Measurements from ENCODE around the gene BRINP1. TPM values are rescaled to one million over a fixed set of nuclear protein-coding genes. Genes with fewer than 3 reads are reported as not detected.

BRINP1 gene
- total RNA-seq, 2 experiments from 2014 or later: not detected

DNA sequence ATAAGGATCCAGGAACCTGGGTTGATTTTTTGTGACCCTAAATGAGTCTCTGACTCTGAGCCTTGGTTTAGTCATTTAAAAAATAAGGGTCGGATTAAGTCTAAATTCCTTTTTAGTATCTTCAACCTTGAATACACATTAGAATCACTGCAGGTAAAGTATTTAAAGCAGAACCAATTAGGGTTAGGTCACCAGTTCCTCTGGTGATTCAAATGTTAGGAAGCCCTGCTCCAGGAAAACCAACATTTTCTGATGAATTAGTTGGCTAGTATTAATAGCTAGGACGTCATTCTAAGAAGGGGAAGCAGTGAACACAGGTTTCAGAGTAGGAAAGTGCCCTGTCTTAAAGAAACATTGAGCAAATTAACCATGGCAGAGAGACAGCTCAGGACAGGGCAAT is 31.4 kb upstream of the BRINP1 start:
- Histone ChIP-seq H3K36me3 (ENCODE audit: insufficient read depth, low read length) (no peaks in the 10 kb centered on the region), H3K9me3 (ENCODE audit: low read length) (no peaks in the 10 kb centered on the region), H3K4me2 (ENCODE audit: low read length) (no peak overlapping the region), H3K9me2 (ENCODE audit: insufficient read depth, low read length) (no peaks in the 10 kb centered on the region), H3K27ac (ENCODE audit: low read depth, low read length, poor library complexity, severe bottlenecking) (no peak overlapping the region), H2AFZ (ENCODE audit: low read length) (no peak overlapping the region), H3K79me2 (ENCODE audit: insufficient read depth, low read depth, low read length) (no peaks in the 10 kb centered on the region), H3K4me1 (ENCODE audit: insufficient read depth, low read length, poor library complexity, severe bottlenecking) (no peaks in the 10 kb centered on the region), H3K4me3 (ENCODE audit: low read depth, low read length, poor library complexity, severe bottlenecking) (no peak overlapping the region), H4K20me1 (ENCODE audit: insufficient read depth, low read length) (no peaks in the 10 kb centered on the region)
- intact Hi-C loops (cut with micrococcal nuclease; ENCODE audit: unreplicated experiment): no loop called here
- TF ChIP-seq EZH2phosphoT487 (IDR thresholded peaks at IDR 0.05; ENCODE audit: borderline replicate concordance, low read depth, low read length): no peak
- TF ChIP-seq, protein P1, sequence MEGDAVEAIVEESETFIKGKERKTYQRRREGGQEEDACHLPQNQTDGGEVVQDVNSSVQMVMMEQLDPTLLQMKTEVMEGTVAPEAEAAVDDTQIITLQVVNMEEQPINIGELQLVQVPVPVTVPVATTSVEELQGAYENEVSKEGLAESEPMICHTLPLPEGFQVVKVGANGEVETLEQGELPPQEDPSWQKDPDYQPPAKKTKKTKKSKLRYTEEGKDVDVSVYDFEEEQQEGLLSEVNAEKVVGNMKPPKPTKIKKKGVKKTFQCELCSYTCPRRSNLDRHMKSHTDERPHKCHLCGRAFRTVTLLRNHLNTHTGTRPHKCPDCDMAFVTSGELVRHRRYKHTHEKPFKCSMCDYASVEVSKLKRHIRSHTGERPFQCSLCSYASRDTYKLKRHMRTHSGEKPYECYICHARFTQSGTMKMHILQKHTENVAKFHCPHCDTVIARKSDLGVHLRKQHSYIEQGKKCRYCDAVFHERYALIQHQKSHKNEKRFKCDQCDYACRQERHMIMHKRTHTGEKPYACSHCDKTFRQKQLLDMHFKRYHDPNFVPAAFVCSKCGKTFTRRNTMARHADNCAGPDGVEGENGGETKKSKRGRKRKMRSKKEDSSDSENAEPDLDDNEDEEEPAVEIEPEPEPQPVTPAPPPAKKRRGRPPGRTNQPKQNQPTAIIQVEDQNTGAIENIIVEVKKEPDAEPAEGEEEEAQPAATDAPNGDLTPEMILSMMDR (conservative IDR thresholded peaks at IDR 0.05; ENCODE audit: low read length): no peak
- BruUV-seq (replicated peaks): no TSS peak
- ChIA-PET CTCF (ENCODE audit: unreplicated experiment) (no interaction called here), POLR2A (no interaction called here)
- no peak for DNase-seq (ENCODE audit: low spot score)

- Histone ChIP-seq H3K79me2 (ENCODE audit: insufficient read depth, low read depth, low read length) (no peaks in the 10 kb centered on the region), H3K9me3 (ENCODE audit: low read length) (no peaks in the 10 kb centered on the region), H4K20me1 (ENCODE audit: insufficient read depth, low read length) (no peaks in the 10 kb centered on the region), H3K9me2 (ENCODE audit: insufficient read depth, low read length) (no peaks in the 10 kb centered on the region), H3K4me2 (ENCODE audit: low read length) (no peak overlapping the region), H3K36me3 (ENCODE audit: insufficient read depth, low read length) (no peaks in the 10 kb centered on the region), H3K4me1 (ENCODE audit: insufficient read depth, low read length, poor library complexity, severe bottlenecking) (no peaks in the 10 kb centered on the region), H3K4me3 (ENCODE audit: low read depth, low read length, poor library complexity, severe bottlenecking) (no peak overlapping the region), H2AFZ (ENCODE audit: low read length) (no peak overlapping the region), H3K27ac (ENCODE audit: low read depth, low read length, poor library complexity, severe bottlenecking) (no peak overlapping the region)
- no peak for DNase-seq (ENCODE audit: low spot score)
- TF ChIP-seq EZH2phosphoT487 (IDR thresholded peaks at IDR 0.05; ENCODE audit: borderline replicate concordance, low read depth, low read length): no peak
- TF ChIP-seq, protein P1 (conservative IDR thresholded peaks at IDR 0.05; ENCODE audit: low read length): no peak
- ChIA-PET POLR2A (no interaction called here), CTCF (ENCODE audit: unreplicated experiment) (no interaction called here)
- no TSS peak for BruUV-seq (replicated peaks)
- intact Hi-C loops (cut with micrococcal nuclease; ENCODE audit: unreplicated experiment): no loop called here
Measured at GRCh38 chr9:119398350-119398749, 29.1 kb upstream of the BRINP1 start.

DNA sequence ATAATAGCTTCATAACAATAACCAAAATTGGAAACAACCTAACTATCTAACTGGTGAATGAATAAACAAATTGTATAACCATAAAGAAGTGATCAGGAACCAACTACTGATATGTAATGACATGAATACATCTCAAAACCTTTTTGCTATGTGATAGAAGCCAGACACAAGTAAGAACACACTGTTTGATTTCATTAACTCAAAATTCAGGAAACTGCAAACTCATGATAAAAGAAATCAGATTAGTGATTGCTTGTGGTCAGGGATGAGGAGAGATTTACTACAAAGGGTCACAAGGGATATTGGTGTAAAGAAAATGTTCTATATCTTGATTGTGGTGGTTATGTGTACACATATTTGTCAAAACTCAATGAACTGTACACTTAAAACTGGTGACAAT is 22.6 kb upstream of the BRINP1 start:
- POLR2A ChIA-PET: no interaction called here
- H3K27ac ChIP-seq (ENCODE audit: low read depth, low read length, poor library complexity, severe bottlenecking): no peak overlapping the region
- no peaks in the 10 kb centered on the region for H3K4me1 ChIP-seq (ENCODE audit: insufficient read depth, low read length, poor library complexity, severe bottlenecking)
- no TSS peak for BruUV-seq (replicated peaks)
- H3K36me3 ChIP-seq (ENCODE audit: insufficient read depth, low read length): no peaks in the 10 kb centered on the region
- H2AFZ ChIP-seq (ENCODE audit: low read length): no peak overlapping the region
- no peaks in the 10 kb centered on the region for H3K9me2 ChIP-seq (ENCODE audit: insufficient read depth, low read length)
- H3K9me3 ChIP-seq (ENCODE audit: low read length): no peaks in the 10 kb centered on the region
- no peaks in the 10 kb centered on the region for H3K79me2 ChIP-seq (ENCODE audit: insufficient read depth, low read depth, low read length)
- no peak overlapping the region for H3K4me2 ChIP-seq (ENCODE audit: low read length)
- TF ChIP-seq, protein P1 (conservative IDR thresholded peaks at IDR 0.05; ENCODE audit: low read length): no peak
- no peak for TF ChIP-seq EZH2phosphoT487 (IDR thresholded peaks at IDR 0.05; ENCODE audit: borderline replicate concordance, low read depth, low read length)
- no peaks in the 10 kb centered on the region for H4K20me1 ChIP-seq (ENCODE audit: insufficient read depth, low read length)
- CTCF ChIA-PET (ENCODE audit: unreplicated experiment): no interaction called here
- DNase-seq (ENCODE audit: low spot score): no peak
- no peak overlapping the region for H3K4me3 ChIP-seq (ENCODE audit: low read depth, low read length, poor library complexity, severe bottlenecking)
- intact Hi-C loops (cut with micrococcal nuclease; ENCODE audit: unreplicated experiment): no loop called here

Measured in OCI-LY7 (cell line).